KMS-11 (cell line): ENCODE measurements around the gene GRK5.

Experiments
- H2AFZ ChIP-seq: fragments of 200-600 bp; sonication (generic); 2 replicates; pipeline ENCODE4 v1.6.1; 2016; ENCODE audit warnings: antibody characterized with exemption, mixed run types, low read depth
- H3K27ac ChIP-seq: fragments of 200-600 bp; sonication (generic); 2 replicates; pipeline ENCODE4 v1.6.1; 2016; ENCODE audit warnings: mild to moderate bottlenecking, mixed run types
- H3K27me3 ChIP-seq: fragments of 200-600 bp; sonication (generic); 2 replicates; pipeline ENCODE4 v1.6.1; 2017; ENCODE audit warnings: mild to moderate bottlenecking, low read depth, mixed run types, moderate library complexity; ENCODE audit not compliant: insufficient read depth
- H3K36me3 ChIP-seq: fragments of 200-600 bp; sonication (generic); 2 replicates; pipeline ENCODE4 v1.6.1; 2017; ENCODE audit warnings: mild to moderate bottlenecking, mixed run types; ENCODE audit not compliant: insufficient read depth
- H3K4me1 ChIP-seq: fragments of 200-600 bp; sonication (generic); 2 replicates; pipeline ENCODE4 v1.6.1; 2016; ENCODE audit warnings: mild to moderate bottlenecking, low read depth, mixed run types; ENCODE audit not compliant: poor library complexity, severe bottlenecking
- H3K4me2 ChIP-seq: fragments of 200-600 bp; sonication (generic); 2 replicates; pipeline ENCODE4 v1.7.0; 2016; ENCODE audit warnings: mild to moderate bottlenecking, mixed run types
- H3K4me3 ChIP-seq: fragments of 200-600 bp; sonication (generic); IDR thresholded peaks from 2 replicates; pipeline ENCODE4 v1.6.1; 2017; ENCODE audit warnings: low read depth, low read length, mixed read lengths; ENCODE audit not compliant: insufficient read depth
- H3K79me2 ChIP-seq: fragments of 200-600 bp; sonication (generic); 2 replicates; pipeline ENCODE4 v1.6.1; 2016; ENCODE audit warnings: low read depth, mixed run types; ENCODE audit not compliant: insufficient read depth
- H3K9ac ChIP-seq: fragments of 200-600 bp; sonication (generic); 2 replicates; pipeline ENCODE4 v1.6.1; 2016; ENCODE audit warnings: mild to moderate bottlenecking, mixed run types
- H4K20me1 ChIP-seq: fragments of 200-600 bp; sonication (generic); 2 replicates; pipeline ENCODE4 v1.6.1; 2016; ENCODE audit warnings: mild to moderate bottlenecking, mixed run types; ENCODE audit not compliant: insufficient read depth
- CTCF ChIP-seq: fragments of 200-600 bp; sonication (generic); conservative IDR thresholded peaks from 2 replicates; pipeline ENCODE4 v1.6.1; 2017; ENCODE audit warnings: low read depth, mild to moderate bottlenecking, antibody characterized with exemption, low read length, moderate library complexity, mixed read lengths

GRK5 gene

GRCh38 chr10:119488675-119489074 lies 281.3 kb downstream of the GRK5 start:
- no peak for TF ChIP-seq CTCF
- H3K4me2 ChIP-seq, result no peak overlapping the region; the same call in 1 of the 2 replicates
- no peak overlapping the region for H3K4me3 ChIP-seq
- H2AFZ ChIP-seq, result peak overlapping the region; percentile 74; the same call in 1 of the 2 replicates
- H3K79me2 ChIP-seq, result no peaks in the 10 kb centered on the region
- H3K27me3 ChIP-seq, result no peaks in the 10 kb centered on the region
- no peak overlapping the region for H3K9ac ChIP-seq
- H4K20me1 ChIP-seq, result no peaks in the 10 kb centered on the region
- H3K27ac ChIP-seq, result no peak overlapping the region
- peaks cover 9% of the 10 kb centered on the region for H3K4me1 ChIP-seq
- H3K36me3 ChIP-seq, result no peaks in the 10 kb centered on the region

GRCh38 chr10:119489991-119490326 lies 282.6 kb downstream of the GRK5 start:
- H3K36me3 ChIP-seq, result no peaks in the 10 kb centered on the region
- 0 out of 2 replicates have a peak, but pooled peaks have one; percentile 24 for TF ChIP-seq CTCF
- no peaks in the 10 kb centered on the region for H3K79me2 ChIP-seq
- peaks cover 12% of the 10 kb centered on the region for H3K4me1 ChIP-seq
- H3K9ac ChIP-seq, result peak overlapping the region; percentile 34; the same call in 1 of the 2 replicates
- H3K27me3 ChIP-seq, result no peaks in the 10 kb centered on the region
- H4K20me1 ChIP-seq, result no peaks in the 10 kb centered on the region
- peak overlapping the region; percentile 74 for H2AFZ ChIP-seq
- no peak overlapping the region for H3K4me3 ChIP-seq
- peak overlapping the region; percentile 60; the same call in 1 of the 2 replicates for H3K4me2 ChIP-seq
- no peak overlapping the region for H3K27ac ChIP-seq

- Histone ChIP-seq H3K4me3 (no peak overlapping the region), H3K4me2 (no peak overlapping the region), H3K27me3 (no peaks in the 10 kb centered on the region), H3K4me1 (peaks cover 12% of the 10 kb centered on the region), H4K20me1 (no peaks in the 10 kb centered on the region), H3K27ac (no peak overlapping the region), H3K79me2 (no peaks in the 10 kb centered on the region), H3K9ac (no peak overlapping the region), H3K36me3 (no peaks in the 10 kb centered on the region), H2AFZ (no peak overlapping the region)
- no peak for TF ChIP-seq CTCF
These were observed 284.8 kb downstream of the GRK5 start for GRCh38 chr10:119491966-119492757.

GRCh38 chr10:119493155-119493554 lies 285.8 kb downstream of the GRK5 start:
- Histone ChIP-seq H2AFZ (no peak overlapping the region), H3K4me2 (no peak overlapping the region), H3K4me1 (peaks cover 12% of the 10 kb centered on the region), H3K9ac (no peak overlapping the region), H3K79me2 (no peaks in the 10 kb centered on the region), H4K20me1 (no peaks in the 10 kb centered on the region), H3K27ac (no peak overlapping the region), H3K4me3 (no peak overlapping the region), H3K27me3 (no peaks in the 10 kb centered on the region), H3K36me3 (no peaks in the 10 kb centered on the region)
- TF ChIP-seq CTCF, result no peak
